Daoy (cell line): Measurements from ENCODE around the gene KRTAP9-1. TPM values are rescaled to one million over a fixed set of nuclear protein-coding genes. Genes with fewer than 3 reads are reported as not detected.
"Not testable (repeated sequence)": the region's sequence is repeated elsewhere in the genome, so short reads cannot be mapped to it uniquely, and the experiment has no call there.

Experiments used
- DNase-seq: peaks from one replicate; pipeline ENCODE4 v3.0.0-alpha.2; 2015; ENCODE audit warnings: low read depth
- total RNA-seq: library from RNA; depleted of rRNA; stranded (reverse); fragments of >200 nt; shearing (Covaris generic); gene quantifications from 2 replicates; pipeline ENCODE4 v1.2.3, GENCODE V29; 2014

The KRTAP9-1 gene
- total RNA-seq, 1 experiment from 2014 or later, result not detected

- peak; percentile 18 for DNase-seq
Observed at GRCh38 chr17:41178843-41179616, 10.7 kb upstream of the KRTAP9-1 start.

GRCh38 chr17:41184480-41184961, 5.2 kb upstream of the KRTAP9-1 start, which contains the start of gene KRTAP4-1:
KRTAP4-1 (minus strand) TSS chr17:41184911; CDS start chr17:41184854, 57 bp downstream.
- DNase-seq, result no peak

GRCh38 chr17:41185001-41185400, 4.7 kb upstream of the KRTAP9-1 start:
- no peak for DNase-seq

GRCh38 chr17:41186872-41187271, 2.8 kb upstream of the KRTAP9-1 start:
- no peak for DNase-seq

GRCh38 chr17:41190328-41190727, 641 bp downstream of the KRTAP9-1 start:
- DNase-seq, result no peak

- DNase-seq, result no peak
Observed at GRCh38 chr17:41196068-41196467, 6.4 kb downstream of the KRTAP9-1 start.

- no peak for DNase-seq
Observed at GRCh38 chr17:41199421-41200078, 9.9 kb downstream of the KRTAP9-1 start.

- DNase-seq, result peak; percentile 29
Observed at GRCh38 chr17:41211845-41212466, 22.3 kb downstream of the KRTAP9-1 start.

GRCh38 chr17:41212524-41213169, 23.0 kb downstream of the KRTAP9-1 start:
- DNase-seq, result peak; percentile 15

GRCh38 chr17:41215681-41216080, 26.0 kb downstream of the KRTAP9-1 start:
- DNase-seq, result no peak

- DNase-seq, result no peak
Observed at GRCh38 chr17:41223821-41224220, 34.1 kb downstream of the KRTAP9-1 start.

- DNase-seq, result no peak
Observed at GRCh38 chr17:41226051-41226450, 36.4 kb downstream of the KRTAP9-1 start.

- DNase-seq, result not testable (repeated sequence)
Observed at GRCh38 chr17:41226598-41227095, 37.0 kb downstream of the KRTAP9-1 start, which contains the start of gene KRTAP9-2. KRTAP9-2 (plus strand) TSS chr17:41226648; CDS start chr17:41226655, 7 bp downstream.

GRCh38 chr17:41230094-41230493, 40.4 kb downstream of the KRTAP9-1 start:
- DNase-seq, result no peak

- DNase-seq, result no peak
Observed at GRCh38 chr17:41231731-41232130, 42.0 kb downstream of the KRTAP9-1 start.

- not testable (repeated sequence) for DNase-seq
Observed at GRCh38 chr17:41232399-41233105, 42.9 kb downstream of the KRTAP9-1 start, which contains the start of gene KRTAP9-3. KRTAP9-3 (plus strand) TSS chr17:41232449; CDS start chr17:41232502, 53 bp downstream.

- DNase-seq, result not testable (repeated sequence)
Observed at GRCh38 chr17:41237116-41237515, 47.4 kb downstream of the KRTAP9-1 start.

- not testable (repeated sequence) for DNase-seq
Observed at GRCh38 chr17:41237949-41238437, 48.3 kb downstream of the KRTAP9-1 start, which contains the start of gene KRTAP9-8. KRTAP9-8 (plus strand) TSS chr17:41237999; CDS start chr17:41238052, 53 bp downstream.
